HFFc6 (cell line): ENCODE measurements around the gene GPX3. TPM values are rescaled to one million over a fixed set of nuclear protein-coding genes. Genes with fewer than 3 reads are reported as not detected.

Experiments used
- DNase-seq: peaks from one replicate; pipeline ENCODE4 v3.0.0-alpha.2; 2018
- H3K27ac Mint-ChIP-seq: 2 replicates; pipeline ENCODE4 v1.8.0; 2020; ENCODE audit warnings: mild to moderate bottlenecking, mixed read lengths
- H3K27me3 Mint-ChIP-seq: 2 replicates; pipeline ENCODE4 v1.8.0; 2021; ENCODE audit warnings: mild to moderate bottlenecking, moderate library complexity, mixed read lengths; ENCODE audit not compliant: insufficient read depth
- H3K36me3 Mint-ChIP-seq: 2 replicates; pipeline ENCODE4 v1.8.0; 2021; ENCODE audit warnings: low read depth, mixed read lengths
- H3K4me1 Mint-ChIP-seq: 2 replicates; pipeline ENCODE4 v1.8.0; 2020; ENCODE audit warnings: low read depth, mixed read lengths
- H3K4me3 Mint-ChIP-seq: 2 replicates; pipeline ENCODE4 v1.8.0; 2020; ENCODE audit warnings: mild to moderate bottlenecking, moderate library complexity, mixed read lengths
- H3K9me3 Mint-ChIP-seq: 2 replicates; pipeline ENCODE4 v1.8.0; 2020; ENCODE audit warnings: mild to moderate bottlenecking, mixed read lengths
- CTCF ChIP-seq: fragments of 200-600 bp; sonication (generic); IDR thresholded peaks from 2 replicates; pipeline ENCODE4 v1.5.0; 2021; ENCODE audit warnings: antibody characterized with exemption, mild to moderate bottlenecking
- total RNA-seq, 6 experiments: library from RNA; stranded (reverse); fragmentation: NEBNext Ultra II Directional; extraction: Animal tissue kit (Norgen Biotek cat#: 25700); gene quantifications; 2 replicates in 1 of 6; 3 replicates in 5 of 6; pipeline ENCODE4 v1.2.3, GENCODE V29; 2021

GPX3 gene
- total RNA-seq, 6 experiments from 2014 or later, result 0.66 to 1.2 (median 0.77) TPM

GRCh38 chr5:151028717-151029116, 8.3 kb downstream of the GPX3 start:
- H3K4me1 Mint-ChIP-seq, result peaks cover 13% of the 10 kb centered on the region
- DNase-seq, result no peak
- peaks cover 7% of the 10 kb centered on the region for H3K27me3 Mint-ChIP-seq
- no peak for TF ChIP-seq CTCF
- H3K36me3 Mint-ChIP-seq, result peaks cover 36% of the 10 kb centered on the region
- no peak overlapping the region for H3K4me3 Mint-ChIP-seq
- no peaks in the 10 kb centered on the region for H3K9me3 Mint-ChIP-seq
- no peak overlapping the region for H3K27ac Mint-ChIP-seq

GRCh38 chr5:151029179-151030055, 9.0 kb downstream of the GPX3 start:
- Mint-ChIP-seq H3K36me3 (peaks cover 43% of the 10 kb centered on the region), H3K9me3 (no peaks in the 10 kb centered on the region), H3K27ac (no peak overlapping the region), H3K4me3 (no peak overlapping the region), H3K4me1 (peaks cover 7% of the 10 kb centered on the region), H3K27me3 (peaks cover 3% of the 10 kb centered on the region)
- TF ChIP-seq CTCF, result no peak
- no peak for DNase-seq

GRCh38 chr5:151030056-151030336, 9.6 kb downstream of the GPX3 start:
- no peak for TF ChIP-seq CTCF
- Mint-ChIP-seq H3K36me3 (peaks cover 44% of the 10 kb centered on the region), H3K9me3 (no peaks in the 10 kb centered on the region), H3K27ac (no peak overlapping the region), H3K4me1 (peaks cover 7% of the 10 kb centered on the region), H3K4me3 (no peak overlapping the region), H3K27me3 (peaks cover 4% of the 10 kb centered on the region)
- no peak for DNase-seq

GRCh38 chr5:151030379-151030778, 10.0 kb downstream of the GPX3 start:
- TF ChIP-seq CTCF, result no peak
- DNase-seq, result no peak
- Mint-ChIP-seq H3K9me3 (no peaks in the 10 kb centered on the region), H3K36me3 (peaks cover 45% of the 10 kb centered on the region), H3K4me1 (peaks cover 9% of the 10 kb centered on the region), H3K27me3 (peaks cover 4% of the 10 kb centered on the region), H3K27ac (no peak overlapping the region), H3K4me3 (no peak overlapping the region)

GRCh38 chr5:151031554-151031953, 11.2 kb downstream of the GPX3 start:
- peaks cover 44% of the 10 kb centered on the region for H3K36me3 Mint-ChIP-seq

More at GRCh38 chr5:151031554-151031953, 11.2 kb downstream of the GPX3 start:
- DNase-seq, result no peak
- TF ChIP-seq CTCF, result no peak
- Mint-ChIP-seq H3K27me3 (peaks cover 1% of the 10 kb centered on the region; the same call in 1 of the 2 replicates), H3K4me1 (peaks cover 9% of the 10 kb centered on the region), H3K9me3 (no peaks in the 10 kb centered on the region), H3K27ac (no peak overlapping the region), H3K4me3 (no peak overlapping the region)
